ENCODE measurements around the gene NTNG2.

GRCh38 chr9:132234535-132234934 lies 72.7 kb downstream of the NTNG2 start:
- TF ChIP-seq POLR2AphosphoS5 (IDR thresholded peaks at IDR 0.05; ENCODE audit: low read depth, low read length) = no peak
- no peak for TF ChIP-seq REST (IDR thresholded peaks at IDR 0.05; ENCODE audit: insufficient read depth in 1 of 2, low read depth in 2 of 2, low read length in 2 of 2)
- no peak for TF ChIP-seq FOXP2 (optimal IDR thresholded peaks at IDR 0.05; ENCODE audit: borderline replicate concordance, extremely low read depth, extremely low read length, insufficient read depth)
- no peak for TF ChIP-seq TAF1 (IDR thresholded peaks at IDR 0.05; ENCODE audit: borderline replicate concordance, insufficient read depth, low read length)
